GM12874 (cell line): Measurements from ENCODE around the gene MC4R.

Source experiments
- TF ChIP-seq, protein P1 (sequence below): IDR thresholded peaks from 2 replicates; pipeline ENCODE4 v1.5.1; 2011; ENCODE audit warnings: low read depth, mild to moderate bottlenecking, control low read depth, low read length, moderate library complexity; ENCODE audit not compliant: insufficient read depth

Gene MC4R

GRCh38 chr18:60322591-60322990 lies 50.0 kb downstream of the MC4R start:
- TF ChIP-seq, protein P1, sequence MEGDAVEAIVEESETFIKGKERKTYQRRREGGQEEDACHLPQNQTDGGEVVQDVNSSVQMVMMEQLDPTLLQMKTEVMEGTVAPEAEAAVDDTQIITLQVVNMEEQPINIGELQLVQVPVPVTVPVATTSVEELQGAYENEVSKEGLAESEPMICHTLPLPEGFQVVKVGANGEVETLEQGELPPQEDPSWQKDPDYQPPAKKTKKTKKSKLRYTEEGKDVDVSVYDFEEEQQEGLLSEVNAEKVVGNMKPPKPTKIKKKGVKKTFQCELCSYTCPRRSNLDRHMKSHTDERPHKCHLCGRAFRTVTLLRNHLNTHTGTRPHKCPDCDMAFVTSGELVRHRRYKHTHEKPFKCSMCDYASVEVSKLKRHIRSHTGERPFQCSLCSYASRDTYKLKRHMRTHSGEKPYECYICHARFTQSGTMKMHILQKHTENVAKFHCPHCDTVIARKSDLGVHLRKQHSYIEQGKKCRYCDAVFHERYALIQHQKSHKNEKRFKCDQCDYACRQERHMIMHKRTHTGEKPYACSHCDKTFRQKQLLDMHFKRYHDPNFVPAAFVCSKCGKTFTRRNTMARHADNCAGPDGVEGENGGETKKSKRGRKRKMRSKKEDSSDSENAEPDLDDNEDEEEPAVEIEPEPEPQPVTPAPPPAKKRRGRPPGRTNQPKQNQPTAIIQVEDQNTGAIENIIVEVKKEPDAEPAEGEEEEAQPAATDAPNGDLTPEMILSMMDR: no peak
